ENCODE measurements around the gene TRIM56. TPM values are rescaled to one million over a fixed set of nuclear protein-coding genes. Genes with fewer than 3 reads are reported as not detected.

TRIM56 gene
- total and polyA plus RNA-seq, 2 of the 13 experiments (the other 11 are each of a cell fraction or from before 2014, with no cell fraction given) = 3.2 to 7.1 TPM

DNA sequence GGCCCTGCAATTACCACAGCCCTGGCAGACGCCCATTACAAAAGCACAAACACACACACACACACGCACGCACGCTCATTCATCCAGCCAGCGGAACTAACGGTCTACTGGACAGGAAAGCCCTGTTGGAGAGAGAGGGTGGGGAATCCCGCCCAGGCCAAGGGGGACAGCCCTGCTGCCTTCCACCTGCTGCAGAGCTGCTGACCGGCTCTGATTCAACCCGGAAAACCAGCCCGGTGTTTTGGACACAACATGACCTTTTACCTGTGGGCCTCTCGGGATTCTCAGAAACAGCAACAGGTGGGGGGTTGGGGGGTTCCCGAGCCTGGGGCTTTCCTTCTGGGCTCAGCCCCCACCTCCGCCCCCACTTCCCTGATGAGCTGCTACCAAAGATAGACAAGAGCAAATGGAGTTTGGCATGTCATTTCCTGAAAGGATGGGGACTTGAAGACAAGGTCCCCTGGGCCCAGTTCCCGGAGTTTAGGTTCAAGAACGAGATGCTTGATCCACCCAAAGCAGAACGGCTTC lies 23.1 kb downstream of the TRIM56 start (continued):
- TF ChIP-seq, protein P1, sequence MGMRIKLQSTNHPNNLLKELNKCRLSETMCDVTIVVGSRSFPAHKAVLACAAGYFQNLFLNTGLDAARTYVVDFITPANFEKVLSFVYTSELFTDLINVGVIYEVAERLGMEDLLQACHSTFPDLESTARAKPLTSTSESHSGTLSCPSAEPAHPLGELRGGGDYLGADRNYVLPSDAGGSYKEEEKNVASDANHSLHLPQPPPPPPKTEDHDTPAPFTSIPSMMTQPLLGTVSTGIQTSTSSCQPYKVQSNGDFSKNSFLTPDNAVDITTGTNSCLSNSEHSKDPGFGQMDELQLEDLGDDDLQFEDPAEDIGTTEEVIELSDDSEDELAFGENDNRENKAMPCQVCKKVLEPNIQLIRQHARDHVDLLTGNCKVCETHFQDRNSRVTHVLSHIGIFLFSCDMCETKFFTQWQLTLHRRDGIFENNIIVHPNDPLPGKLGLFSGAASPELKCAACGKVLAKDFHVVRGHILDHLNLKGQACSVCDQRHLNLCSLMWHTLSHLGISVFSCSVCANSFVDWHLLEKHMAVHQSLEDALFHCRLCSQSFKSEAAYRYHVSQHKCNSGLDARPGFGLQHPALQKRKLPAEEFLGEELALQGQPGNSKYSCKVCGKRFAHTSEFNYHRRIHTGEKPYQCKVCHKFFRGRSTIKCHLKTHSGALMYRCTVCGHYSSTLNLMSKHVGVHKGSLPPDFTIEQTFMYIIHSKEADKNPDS (CRISPR knock-in tag; IDR thresholded peaks at IDR 0.05) = no peak
- TF ChIP-seq MIER3 (CRISPR knock-in tag; IDR thresholded peaks at IDR 0.05; ENCODE audit: borderline replicate concordance) (peak; percentile 36; the same call in 1 of the 2 replicates), ZFP82 (CRISPR knock-in tag; IDR thresholded peaks at IDR 0.05; ENCODE audit: borderline replicate concordance) (0 out of 2 replicates have a peak, but pooled peaks have one; percentile 7), MTA3 (CRISPR knock-in tag; IDR thresholded peaks at IDR 0.05) (no peak), ZNF619 (CRISPR knock-in tag; IDR thresholded peaks at IDR 0.05) (no peak), ZNF781 (CRISPR knock-in tag; IDR thresholded peaks at IDR 0.05; ENCODE audit: borderline replicate concordance, not compliant biosample characterization) (no peak), ZNF329 (CRISPR knock-in tag; IDR thresholded peaks at IDR 0.05; ENCODE audit: low read depth) (no peak), RXRB (CRISPR knock-in tag; IDR thresholded peaks at IDR 0.05; ENCODE audit: borderline replicate concordance) (peak; percentile 79), SOX5 (CRISPR knock-in tag; IDR thresholded peaks at IDR 0.05; ENCODE audit: borderline replicate concordance) (peak; percentile 60; the same call in 1 of the 2 replicates), TOPORS (CRISPR knock-in tag; IDR thresholded peaks at IDR 0.05) (no peak), SMAD1 (CRISPR knock-in tag; IDR thresholded peaks at IDR 0.05; ENCODE audit: borderline replicate concordance, low read depth) (no peak)
- TF ChIP-seq, protein P2, sequence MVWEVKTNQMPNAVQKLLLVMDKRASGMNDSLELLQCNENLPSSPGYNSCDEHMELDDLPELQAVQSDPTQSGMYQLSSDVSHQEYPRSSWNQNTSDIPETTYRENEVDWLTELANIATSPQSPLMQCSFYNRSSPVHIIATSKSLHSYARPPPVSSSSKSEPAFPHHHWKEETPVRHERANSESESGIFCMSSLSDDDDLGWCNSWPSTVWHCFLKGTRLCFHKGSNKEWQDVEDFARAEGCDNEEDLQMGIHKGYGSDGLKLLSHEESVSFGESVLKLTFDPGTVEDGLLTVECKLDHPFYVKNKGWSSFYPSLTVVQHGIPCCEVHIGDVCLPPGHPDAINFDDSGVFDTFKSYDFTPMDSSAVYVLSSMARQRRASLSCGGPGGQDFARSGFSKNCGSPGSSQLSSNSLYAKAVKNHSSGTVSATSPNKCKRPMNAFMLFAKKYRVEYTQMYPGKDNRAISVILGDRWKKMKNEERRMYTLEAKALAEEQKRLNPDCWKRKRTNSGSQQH (CRISPR knock-in tag; IDR thresholded peaks at IDR 0.05; ENCODE audit: low read depth) = no peak; the same call in 1 of the 2 replicates
- TF ChIP-seq, protein P3, sequence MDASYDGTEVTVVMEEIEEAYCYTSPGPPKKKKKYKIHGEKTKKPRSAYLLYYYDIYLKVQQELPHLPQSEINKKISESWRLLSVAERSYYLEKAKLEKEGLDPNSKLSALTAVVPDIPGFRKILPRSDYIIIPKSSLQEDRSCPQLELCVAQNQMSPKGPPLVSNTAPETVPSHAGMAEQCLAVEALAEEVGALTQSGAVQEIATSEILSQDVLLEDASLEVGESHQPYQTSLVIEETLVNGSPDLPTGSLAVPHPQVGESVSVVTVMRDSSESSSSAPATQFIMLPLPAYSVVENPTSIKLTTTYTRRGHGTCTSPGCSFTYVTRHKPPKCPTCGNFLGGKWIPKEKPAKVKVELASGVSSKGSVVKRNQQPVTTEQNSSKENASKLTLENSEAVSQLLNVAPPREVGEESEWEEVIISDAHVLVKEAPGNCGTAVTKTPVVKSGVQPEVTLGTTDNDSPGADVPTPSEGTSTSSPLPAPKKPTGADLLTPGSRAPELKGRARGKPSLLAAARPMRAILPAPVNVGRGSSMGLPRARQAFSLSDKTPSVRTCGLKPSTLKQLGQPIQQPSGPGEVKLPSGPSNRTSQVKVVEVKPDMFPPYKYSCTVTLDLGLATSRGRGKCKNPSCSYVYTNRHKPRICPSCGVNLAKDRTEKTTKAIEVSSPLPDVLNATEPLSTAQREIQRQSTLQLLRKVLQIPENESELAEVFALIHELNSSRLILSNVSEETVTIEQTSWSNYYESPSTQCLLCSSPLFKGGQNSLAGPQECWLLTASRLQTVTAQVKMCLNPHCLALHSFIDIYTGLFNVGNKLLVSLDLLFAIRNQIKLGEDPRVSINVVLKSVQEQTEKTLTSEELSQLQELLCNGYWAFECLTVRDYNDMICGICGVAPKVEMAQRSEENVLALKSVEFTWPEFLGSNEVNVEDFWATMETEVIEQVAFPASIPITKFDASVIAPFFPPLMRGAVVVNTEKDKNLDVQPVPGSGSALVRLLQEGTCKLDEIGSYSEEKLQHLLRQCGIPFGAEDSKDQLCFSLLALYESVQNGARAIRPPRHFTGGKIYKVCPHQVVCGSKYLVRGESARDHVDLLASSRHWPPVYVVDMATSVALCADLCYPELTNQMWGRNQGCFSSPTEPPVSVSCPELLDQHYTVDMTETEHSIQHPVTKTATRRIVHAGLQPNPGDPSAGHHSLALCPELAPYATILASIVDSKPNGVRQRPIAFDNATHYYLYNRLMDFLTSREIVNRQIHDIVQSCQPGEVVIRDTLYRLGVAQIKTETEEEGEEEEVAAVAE (CRISPR knock-in tag; IDR thresholded peaks at IDR 0.05; ENCODE audit: borderline replicate concordance) = no peak
- TF ChIP-seq, protein P4, sequence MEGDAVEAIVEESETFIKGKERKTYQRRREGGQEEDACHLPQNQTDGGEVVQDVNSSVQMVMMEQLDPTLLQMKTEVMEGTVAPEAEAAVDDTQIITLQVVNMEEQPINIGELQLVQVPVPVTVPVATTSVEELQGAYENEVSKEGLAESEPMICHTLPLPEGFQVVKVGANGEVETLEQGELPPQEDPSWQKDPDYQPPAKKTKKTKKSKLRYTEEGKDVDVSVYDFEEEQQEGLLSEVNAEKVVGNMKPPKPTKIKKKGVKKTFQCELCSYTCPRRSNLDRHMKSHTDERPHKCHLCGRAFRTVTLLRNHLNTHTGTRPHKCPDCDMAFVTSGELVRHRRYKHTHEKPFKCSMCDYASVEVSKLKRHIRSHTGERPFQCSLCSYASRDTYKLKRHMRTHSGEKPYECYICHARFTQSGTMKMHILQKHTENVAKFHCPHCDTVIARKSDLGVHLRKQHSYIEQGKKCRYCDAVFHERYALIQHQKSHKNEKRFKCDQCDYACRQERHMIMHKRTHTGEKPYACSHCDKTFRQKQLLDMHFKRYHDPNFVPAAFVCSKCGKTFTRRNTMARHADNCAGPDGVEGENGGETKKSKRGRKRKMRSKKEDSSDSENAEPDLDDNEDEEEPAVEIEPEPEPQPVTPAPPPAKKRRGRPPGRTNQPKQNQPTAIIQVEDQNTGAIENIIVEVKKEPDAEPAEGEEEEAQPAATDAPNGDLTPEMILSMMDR (CRISPR knock-in tag; IDR thresholded peaks at IDR 0.05) = 0 out of 2 replicates have a peak, but pooled peaks have one; percentile 9
- TF ChIP-seq, protein P5, sequence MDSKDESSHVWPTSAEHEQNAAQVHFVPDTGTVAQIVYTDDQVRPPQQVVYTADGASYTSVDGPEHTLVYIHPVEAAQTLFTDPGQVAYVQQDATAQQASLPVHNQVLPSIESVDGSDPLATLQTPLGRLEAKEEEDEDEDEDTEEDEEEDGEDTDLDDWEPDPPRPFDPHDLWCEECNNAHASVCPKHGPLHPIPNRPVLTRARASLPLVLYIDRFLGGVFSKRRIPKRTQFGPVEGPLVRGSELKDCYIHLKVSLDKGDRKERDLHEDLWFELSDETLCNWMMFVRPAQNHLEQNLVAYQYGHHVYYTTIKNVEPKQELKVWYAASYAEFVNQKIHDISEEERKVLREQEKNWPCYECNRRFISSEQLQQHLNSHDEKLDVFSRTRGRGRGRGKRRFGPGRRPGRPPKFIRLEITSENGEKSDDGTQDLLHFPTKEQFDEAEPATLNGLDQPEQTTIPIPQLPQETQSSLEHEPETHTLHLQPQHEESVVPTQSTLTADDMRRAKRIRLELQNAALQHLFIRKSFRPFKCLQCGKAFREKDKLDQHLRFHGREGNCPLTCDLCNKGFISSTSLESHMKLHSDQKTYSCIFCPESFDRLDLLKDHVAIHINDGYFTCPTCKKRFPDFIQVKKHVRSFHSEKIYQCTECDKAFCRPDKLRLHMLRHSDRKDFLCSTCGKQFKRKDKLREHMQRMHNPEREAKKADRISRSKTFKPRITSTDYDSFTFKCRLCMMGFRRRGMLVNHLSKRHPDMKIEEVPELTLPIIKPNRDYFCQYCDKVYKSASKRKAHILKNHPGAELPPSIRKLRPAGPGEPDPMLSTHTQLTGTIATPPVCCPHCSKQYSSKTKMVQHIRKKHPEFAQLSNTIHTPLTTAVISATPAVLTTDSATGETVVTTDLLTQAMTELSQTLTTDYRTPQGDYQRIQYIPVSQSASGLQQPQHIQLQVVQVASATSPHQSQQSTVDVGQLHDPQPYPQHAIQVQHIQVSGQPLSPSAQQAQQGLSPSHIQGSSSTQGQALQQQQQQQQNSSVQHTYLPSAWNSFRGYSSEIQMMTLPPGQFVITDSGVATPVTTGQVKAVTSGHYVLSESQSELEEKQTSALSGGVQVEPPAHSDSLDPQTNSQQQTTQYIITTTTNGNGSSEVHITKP (CRISPR knock-in tag; IDR thresholded peaks at IDR 0.05; ENCODE audit: low read depth) = no peak; the same call in 1 of the 2 replicates
